Cardiac fibroblast (primary cell): ENCODE data around the gene SMDT1.

Experiments
- DNase-seq, 2 donors: peaks; one replicate each; pipeline versions ENCODE4 v3.0.0 to v3.0.0-alpha.2; 2010; ENCODE audit warnings: low read depth in 2 of 2
- H3K4me3 ChIP-seq, 2 donors: replicated peaks in 1 of 2; 1 replicate in 1 of 2; 2 replicates in 1 of 2; pipeline ENCODE4 v1.5.1; 2011; ENCODE audit warnings: low read depth in 2 of 2, low read length in 2 of 2, mild to moderate bottlenecking in 2 of 2, moderate library complexity in 1 of 2
- TF ChIP-seq, protein P1 (sequence below): IDR thresholded peaks from one replicate; pipeline ENCODE4 v1.5.1; 2011; ENCODE audit warnings: low read depth, mild to moderate bottlenecking, low read length, inconsistent platforms

The SMDT1 gene

DNA sequence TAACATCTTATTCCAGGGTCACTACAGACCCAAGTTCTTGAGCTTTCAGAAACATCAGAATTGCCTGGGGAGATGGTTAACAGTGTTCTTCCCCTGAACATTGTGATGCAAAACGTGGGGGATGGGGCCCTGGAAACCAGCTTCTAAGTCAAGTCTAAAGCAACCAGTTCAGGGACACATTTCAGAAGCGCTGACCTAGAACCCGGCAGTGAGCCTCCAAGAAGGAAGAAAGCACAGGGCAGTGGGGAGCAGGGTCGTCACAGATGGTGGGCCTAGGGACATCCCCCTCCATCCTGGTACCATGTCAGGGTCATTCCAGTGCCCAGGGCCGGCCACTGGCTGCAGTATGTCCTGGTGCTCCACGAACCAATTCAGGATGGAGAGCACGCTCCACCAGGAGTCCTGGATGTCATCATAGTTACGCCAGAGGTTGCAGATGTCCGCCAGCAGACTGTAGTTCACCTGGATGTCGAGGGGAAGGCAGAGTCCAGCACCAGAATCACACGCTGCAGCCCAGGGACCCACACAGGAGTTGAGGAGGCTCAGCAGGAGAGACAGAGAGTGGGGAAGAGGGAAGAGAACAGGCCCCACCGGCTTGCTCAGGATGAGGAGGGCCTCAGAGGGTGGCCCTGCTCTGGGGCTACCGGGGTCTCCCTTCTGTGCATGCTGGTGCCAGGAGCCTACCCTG is 13.9 kb upstream of the SMDT1 start:
- no peak for DNase-seq
- TF ChIP-seq, protein P1, sequence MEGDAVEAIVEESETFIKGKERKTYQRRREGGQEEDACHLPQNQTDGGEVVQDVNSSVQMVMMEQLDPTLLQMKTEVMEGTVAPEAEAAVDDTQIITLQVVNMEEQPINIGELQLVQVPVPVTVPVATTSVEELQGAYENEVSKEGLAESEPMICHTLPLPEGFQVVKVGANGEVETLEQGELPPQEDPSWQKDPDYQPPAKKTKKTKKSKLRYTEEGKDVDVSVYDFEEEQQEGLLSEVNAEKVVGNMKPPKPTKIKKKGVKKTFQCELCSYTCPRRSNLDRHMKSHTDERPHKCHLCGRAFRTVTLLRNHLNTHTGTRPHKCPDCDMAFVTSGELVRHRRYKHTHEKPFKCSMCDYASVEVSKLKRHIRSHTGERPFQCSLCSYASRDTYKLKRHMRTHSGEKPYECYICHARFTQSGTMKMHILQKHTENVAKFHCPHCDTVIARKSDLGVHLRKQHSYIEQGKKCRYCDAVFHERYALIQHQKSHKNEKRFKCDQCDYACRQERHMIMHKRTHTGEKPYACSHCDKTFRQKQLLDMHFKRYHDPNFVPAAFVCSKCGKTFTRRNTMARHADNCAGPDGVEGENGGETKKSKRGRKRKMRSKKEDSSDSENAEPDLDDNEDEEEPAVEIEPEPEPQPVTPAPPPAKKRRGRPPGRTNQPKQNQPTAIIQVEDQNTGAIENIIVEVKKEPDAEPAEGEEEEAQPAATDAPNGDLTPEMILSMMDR = no peak
- no peak overlapping the region for H3K4me3 ChIP-seq

DNA sequence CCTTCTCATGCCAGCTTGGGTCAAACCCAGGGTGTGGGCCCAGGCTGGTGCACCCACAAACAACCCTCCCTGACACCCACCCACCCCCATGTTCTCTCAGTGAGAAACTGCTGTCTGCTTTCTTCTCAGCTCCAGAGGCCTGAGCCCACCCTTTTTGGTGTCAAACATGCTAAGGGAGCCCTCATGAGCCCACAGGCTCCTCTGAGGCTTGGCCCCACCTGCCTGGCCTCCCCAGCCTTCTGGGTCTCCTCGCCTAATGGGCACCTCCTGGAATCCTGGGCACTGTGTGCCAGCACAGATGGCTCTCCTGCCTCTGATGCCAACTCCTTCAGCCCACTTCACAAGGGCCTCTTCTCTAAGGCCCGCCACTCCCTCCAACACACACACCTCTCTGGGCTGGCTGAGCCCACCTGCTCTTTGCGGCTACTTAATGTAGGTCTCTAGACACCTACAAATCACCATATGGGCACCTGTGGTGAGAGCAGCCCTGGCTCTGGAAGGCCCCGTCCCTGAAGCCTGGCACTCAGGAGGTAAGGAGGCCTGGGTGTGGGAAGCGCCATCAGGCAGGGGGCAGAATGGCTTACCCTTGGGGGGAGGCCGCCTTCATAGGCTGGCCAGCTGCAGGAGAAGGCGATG is 13.3 kb upstream of the SMDT1 start:
- H3K4me3 ChIP-seq = no peak overlapping the region
- TF ChIP-seq, protein P1 = no peak
- no peak for DNase-seq

DNA sequence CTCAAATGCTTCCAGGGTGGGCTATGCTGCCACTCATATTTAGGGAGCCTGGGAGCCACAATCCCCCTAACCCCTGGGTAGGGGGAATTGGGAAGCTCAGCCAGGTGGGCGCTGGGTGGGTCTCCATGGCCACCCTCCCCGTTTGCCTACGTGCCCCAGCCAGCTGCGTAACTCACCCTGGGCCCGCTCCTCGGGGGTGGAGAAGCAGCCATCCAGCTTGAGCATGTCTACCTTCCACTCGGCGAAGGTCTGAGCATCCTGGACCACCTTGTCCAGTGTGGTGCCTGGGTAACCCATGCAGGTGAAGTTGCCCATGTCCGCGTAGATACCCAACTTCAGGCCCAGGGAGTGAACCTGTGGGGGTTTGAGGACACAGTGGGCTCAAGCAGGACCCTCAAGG is 12.6 kb upstream of the SMDT1 start:
- DNase-seq = no peak
- TF ChIP-seq, protein P1 = no peak
- no peak overlapping the region for H3K4me3 ChIP-seq

DNA sequence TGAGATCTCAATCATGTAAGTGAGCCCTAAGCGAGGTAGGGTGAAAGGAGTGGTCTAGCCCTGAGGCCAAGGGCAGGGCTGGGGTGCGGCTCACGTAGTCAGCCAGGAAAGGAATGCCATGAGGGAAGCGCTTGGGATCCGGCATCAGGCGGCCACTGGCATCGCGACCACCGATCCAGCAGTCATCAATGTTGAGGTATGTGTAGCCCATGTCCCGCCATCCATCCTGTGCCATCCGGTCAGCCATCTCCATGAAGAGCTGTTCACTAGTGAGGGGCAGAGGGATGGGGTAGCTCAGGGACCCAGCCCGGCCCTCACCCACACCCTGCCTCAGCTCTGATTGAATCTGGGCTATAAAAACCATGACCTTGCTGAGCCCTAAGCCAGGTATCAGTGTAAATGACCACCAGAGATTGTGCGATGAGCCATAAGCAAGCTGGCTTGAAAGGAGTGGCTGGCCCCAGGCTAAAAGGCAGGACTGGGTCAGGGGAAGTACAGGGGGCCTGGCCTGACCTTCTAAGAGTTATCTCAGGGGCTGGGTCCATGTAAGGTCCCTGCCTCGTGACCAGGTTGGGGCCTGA is 11.7 kb upstream of the SMDT1 start:
- TF ChIP-seq, protein P1 = no peak
- no peak for DNase-seq
- H3K4me3 ChIP-seq = no peak overlapping the region

DNA sequence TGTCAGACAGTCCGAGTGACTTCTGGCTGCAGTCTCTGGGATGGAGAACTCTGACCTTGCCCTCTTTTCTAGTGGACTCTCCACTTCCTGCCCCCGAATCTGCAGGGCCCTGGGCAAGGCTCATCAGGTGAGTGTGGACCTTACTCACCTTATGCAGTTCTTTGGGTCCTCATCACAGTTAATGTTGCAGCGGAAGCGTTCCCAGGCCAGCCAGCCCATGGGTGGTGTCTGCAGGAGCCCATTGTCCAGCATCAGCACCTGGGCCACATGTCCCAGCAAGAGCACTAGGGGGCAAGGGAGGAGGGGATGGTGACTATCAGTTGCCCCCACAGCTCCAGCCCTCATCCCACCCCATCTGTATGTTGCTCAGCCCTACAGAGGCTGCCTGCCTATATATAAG is 11.2 kb upstream of the SMDT1 start:
- no peak overlapping the region for H3K4me3 ChIP-seq
- TF ChIP-seq, protein P1 = no peak
- DNase-seq = no peak

DNA sequence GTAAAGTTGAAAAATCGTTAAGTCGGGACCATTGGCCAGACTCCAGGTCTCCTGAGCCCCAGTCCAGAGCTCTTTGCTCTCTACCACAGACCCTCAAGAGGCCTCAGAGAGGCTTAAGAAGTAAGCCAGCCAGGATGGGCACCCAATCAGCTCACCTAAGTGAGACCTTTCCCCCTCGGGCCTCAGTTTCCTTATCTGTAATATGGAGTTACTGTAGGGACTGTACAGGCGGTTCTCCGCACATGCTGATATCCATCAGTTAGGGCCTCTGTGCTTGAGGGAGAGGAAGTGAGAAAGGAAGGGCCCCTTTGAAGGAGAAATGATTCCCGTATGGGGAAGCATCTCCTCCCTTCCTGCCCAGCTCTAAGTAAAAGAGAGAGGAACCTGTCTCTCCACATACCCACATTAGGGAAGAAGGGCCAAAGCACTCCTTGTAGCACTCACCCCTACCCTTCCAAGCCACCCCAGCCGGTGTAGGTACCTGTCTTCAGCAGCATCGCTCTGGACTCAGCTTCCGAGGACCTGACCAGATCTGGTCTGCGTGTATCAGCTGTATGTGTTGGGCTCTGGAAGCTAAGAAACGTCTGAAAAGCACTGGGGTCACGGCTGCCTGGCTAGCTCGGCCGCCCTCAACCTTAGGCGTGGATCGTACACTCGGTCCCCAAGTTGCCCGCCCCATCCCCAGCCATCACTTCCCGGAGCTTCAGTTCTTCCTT is 9.5 kb upstream of the SMDT1 start:
- DNase-seq = peak in 1 of 2 donors; percentile 9
- peak overlapping the region; percentile 63 to 68 for H3K4me3 ChIP-seq
- TF ChIP-seq, protein P1 = no peak
